Ammon's horn (tissue), 1 donor: Measurements from ENCODE around the gene SMIM10.
"Not testable (repeated sequence)": the region's sequence is repeated elsewhere in the genome, so short reads cannot be mapped to it uniquely, and the experiment has no call there.

Experiments
- DNase-seq: peaks from one replicate; pipeline ENCODE4 v3.0.0-alpha.2; 2016; ENCODE audit warnings: low spot score

SMIM10 gene

GRCh38 chrX:134990801-134991481 lies at the start of gene SMIM10:
Gene SMIM10, plus strand, starts transcription at chrX:134990991. Its CDS starts 105 bp downstream, at chrX:134991096.
- DNase-seq, result peak; percentile 25

- DNase-seq, result not testable (repeated sequence)
These were observed 44.4 kb upstream of the SMIM10 start for GRCh38 chrX:134946364-134946763.

- no peak for DNase-seq
These were observed 42.2 kb upstream of the SMIM10 start for GRCh38 chrX:134948333-134949241.

- no peak for DNase-seq
These were observed 41.5 kb upstream of the SMIM10 start for GRCh38 chrX:134949271-134949670.

GRCh38 chrX:134957836-134958235 lies 33.0 kb upstream of the SMIM10 start:
- no peak for DNase-seq

- DNase-seq, result not testable (repeated sequence)
These were observed 30.4 kb upstream of the SMIM10 start for GRCh38 chrX:134960366-134960765.

- no peak for DNase-seq
These were observed 27.8 kb upstream of the SMIM10 start for GRCh38 chrX:134963041-134963440.

GRCh38 chrX:134969726-134970125 lies 21.1 kb upstream of the SMIM10 start:
- no peak for DNase-seq

- no peak for DNase-seq
These were observed 18.9 kb upstream of the SMIM10 start for GRCh38 chrX:134971926-134972325.

- DNase-seq, result no peak
These were observed 15.3 kb upstream of the SMIM10 start for GRCh38 chrX:134975516-134975915.

- DNase-seq, result no peak
These were observed 8.9 kb upstream of the SMIM10 start for GRCh38 chrX:134981910-134982309.

- DNase-seq, result no peak
These were observed 8.0 kb upstream of the SMIM10 start for GRCh38 chrX:134982748-134983147.

GRCh38 chrX:134985479-134985878 lies 5.3 kb upstream of the SMIM10 start:
- no peak for DNase-seq

- no peak for DNase-seq
These were observed 353 bp upstream of the SMIM10 start for GRCh38 chrX:134990475-134990800.

- no peak for DNase-seq
These were observed 6.9 kb downstream of the SMIM10 start for GRCh38 chrX:134997646-134998045.

GRCh38 chrX:134998246-134998645 lies 7.5 kb downstream of the SMIM10 start:
- no peak for DNase-seq

- peak; percentile 15 for DNase-seq
These were observed 8.7 kb downstream of the SMIM10 start for GRCh38 chrX:134999469-134999868.

- no peak for DNase-seq
These were observed 9.7 kb downstream of the SMIM10 start for GRCh38 chrX:135000516-135000915.

GRCh38 chrX:135003876-135004623 lies 13.3 kb downstream of the SMIM10 start:
- peak; percentile 93 for DNase-seq

GRCh38 chrX:135006187-135006586 lies 15.4 kb downstream of the SMIM10 start:
- DNase-seq, result no peak

GRCh38 chrX:135009057-135009610 lies 18.3 kb downstream of the SMIM10 start:
- DNase-seq, result no peak

- DNase-seq, result no peak
These were observed 19.0 kb downstream of the SMIM10 start for GRCh38 chrX:135009838-135010237.
